WTC11 (cell line): ENCODE results near the gene GALNT17.

Experiments
- FOXK1 ChIP-seq: sonication (generic); formaldehyde crosslinking; IDR thresholded peaks from 2 replicates; pipeline ENCODE4 v1.8.0; 2022; ENCODE audit warnings: mild to moderate bottlenecking, moderate library complexity, missing genetic modification reagents
- KAT7 ChIP-seq: sonication (generic); formaldehyde crosslinking; IDR thresholded peaks from 2 replicates; pipeline ENCODE4 v1.8.1; 2023; ENCODE audit warnings: missing genetic modification reagents, mild to moderate bottlenecking, borderline replicate concordance
- TF ChIP-seq, protein P1 (sequence below): fragments of 200-600 bp; IDR thresholded peaks from 2 replicates; pipeline ENCODE4 v1.8.0; 2022; ENCODE audit warnings: antibody characterized with exemption
- TF ChIP-seq, protein P2 (sequence below): sonication (generic); formaldehyde crosslinking; IDR thresholded peaks from 2 replicates; pipeline ENCODE4 v1.8.1; 2023; ENCODE audit warnings: mild to moderate bottlenecking, moderate library complexity, missing genetic modification reagents
- TF ChIP-seq, protein P3 (sequence below): sonication (generic); formaldehyde crosslinking; IDR thresholded peaks from 2 replicates; pipeline ENCODE4 v1.8.0; 2022; ENCODE audit warnings: mild to moderate bottlenecking, missing genetic modification reagents
- TF ChIP-seq, protein P4 (sequence below): sonication (generic); formaldehyde crosslinking; IDR thresholded peaks from 2 replicates; pipeline ENCODE4 v1.8.1; 2022; ENCODE audit warnings: mild to moderate bottlenecking, missing genetic modification reagents, moderate library complexity, borderline replicate concordance

DNA sequence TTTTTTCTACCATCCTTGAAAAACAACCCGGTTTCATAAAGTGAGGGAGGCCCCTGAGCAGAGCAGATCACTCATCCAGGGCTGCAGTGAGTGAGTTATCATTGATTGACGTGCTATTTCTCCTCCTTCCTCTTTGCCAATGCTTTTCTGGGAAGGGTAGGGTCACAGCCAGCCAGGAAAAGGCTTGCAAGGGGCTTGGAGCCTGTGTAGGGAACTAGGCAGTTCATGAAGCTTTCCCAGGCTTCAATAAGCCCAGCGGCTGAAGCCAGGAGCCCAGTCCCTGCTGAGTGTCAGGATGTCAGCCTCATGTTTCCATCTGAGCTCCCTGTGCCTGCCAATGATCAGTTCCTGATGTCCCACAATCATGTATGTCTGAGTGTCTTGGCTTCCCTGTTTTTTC lies 584.7 kb downstream of the GALNT17 start:
- TF ChIP-seq FOXK1 (no peak), KAT7 (CRISPR knock-in tag) (no peak)
- TF ChIP-seq, protein P1, sequence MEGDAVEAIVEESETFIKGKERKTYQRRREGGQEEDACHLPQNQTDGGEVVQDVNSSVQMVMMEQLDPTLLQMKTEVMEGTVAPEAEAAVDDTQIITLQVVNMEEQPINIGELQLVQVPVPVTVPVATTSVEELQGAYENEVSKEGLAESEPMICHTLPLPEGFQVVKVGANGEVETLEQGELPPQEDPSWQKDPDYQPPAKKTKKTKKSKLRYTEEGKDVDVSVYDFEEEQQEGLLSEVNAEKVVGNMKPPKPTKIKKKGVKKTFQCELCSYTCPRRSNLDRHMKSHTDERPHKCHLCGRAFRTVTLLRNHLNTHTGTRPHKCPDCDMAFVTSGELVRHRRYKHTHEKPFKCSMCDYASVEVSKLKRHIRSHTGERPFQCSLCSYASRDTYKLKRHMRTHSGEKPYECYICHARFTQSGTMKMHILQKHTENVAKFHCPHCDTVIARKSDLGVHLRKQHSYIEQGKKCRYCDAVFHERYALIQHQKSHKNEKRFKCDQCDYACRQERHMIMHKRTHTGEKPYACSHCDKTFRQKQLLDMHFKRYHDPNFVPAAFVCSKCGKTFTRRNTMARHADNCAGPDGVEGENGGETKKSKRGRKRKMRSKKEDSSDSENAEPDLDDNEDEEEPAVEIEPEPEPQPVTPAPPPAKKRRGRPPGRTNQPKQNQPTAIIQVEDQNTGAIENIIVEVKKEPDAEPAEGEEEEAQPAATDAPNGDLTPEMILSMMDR, result no peak
- TF ChIP-seq, protein P2, sequence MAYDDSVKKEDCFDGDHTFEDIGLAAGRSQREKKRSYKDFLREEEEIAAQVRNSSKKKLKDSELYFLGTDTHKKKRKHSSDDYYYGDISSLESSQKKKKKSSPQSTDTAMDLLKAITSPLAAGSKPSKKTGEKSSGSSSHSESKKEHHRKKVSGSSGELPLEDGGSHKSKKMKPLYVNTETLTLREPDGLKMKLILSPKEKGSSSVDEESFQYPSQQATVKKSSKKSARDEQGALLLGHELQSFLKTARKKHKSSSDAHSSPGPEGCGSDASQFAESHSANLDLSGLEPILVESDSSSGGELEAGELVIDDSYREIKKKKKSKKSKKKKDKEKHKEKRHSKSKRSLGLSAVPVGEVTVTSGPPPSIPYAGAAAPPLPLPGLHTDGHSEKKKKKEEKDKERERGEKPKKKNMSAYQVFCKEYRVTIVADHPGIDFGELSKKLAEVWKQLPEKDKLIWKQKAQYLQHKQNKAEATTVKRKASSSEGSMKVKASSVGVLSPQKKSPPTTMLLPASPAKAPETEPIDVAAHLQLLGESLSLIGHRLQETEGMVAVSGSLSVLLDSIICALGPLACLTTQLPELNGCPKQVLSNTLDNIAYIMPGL, result no peak
- TF ChIP-seq, protein P3, sequence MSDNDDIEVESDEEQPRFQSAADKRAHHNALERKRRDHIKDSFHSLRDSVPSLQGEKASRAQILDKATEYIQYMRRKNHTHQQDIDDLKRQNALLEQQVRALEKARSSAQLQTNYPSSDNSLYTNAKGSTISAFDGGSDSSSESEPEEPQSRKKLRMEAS (CRISPR knock-in tag), result no peak
- TF ChIP-seq, protein P4, sequence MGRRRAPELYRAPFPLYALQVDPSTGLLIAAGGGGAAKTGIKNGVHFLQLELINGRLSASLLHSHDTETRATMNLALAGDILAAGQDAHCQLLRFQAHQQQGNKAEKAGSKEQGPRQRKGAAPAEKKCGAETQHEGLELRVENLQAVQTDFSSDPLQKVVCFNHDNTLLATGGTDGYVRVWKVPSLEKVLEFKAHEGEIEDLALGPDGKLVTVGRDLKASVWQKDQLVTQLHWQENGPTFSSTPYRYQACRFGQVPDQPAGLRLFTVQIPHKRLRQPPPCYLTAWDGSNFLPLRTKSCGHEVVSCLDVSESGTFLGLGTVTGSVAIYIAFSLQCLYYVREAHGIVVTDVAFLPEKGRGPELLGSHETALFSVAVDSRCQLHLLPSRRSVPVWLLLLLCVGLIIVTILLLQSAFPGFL (CRISPR knock-in tag), result no peak
